H7 (cell line): ENCODE results near the gene AOAH. TPM values are rescaled to one million over a fixed set of nuclear protein-coding genes. Genes with fewer than 3 reads are reported as not detected.
"Not testable (repeated sequence)": the region's sequence is repeated elsewhere in the genome, so short reads cannot be mapped to it uniquely, and the experiment has no call there.

Experiments
- DNase-seq: peaks from one replicate; pipeline ENCODE4 v3.0.0; 2012
- H3K27me3 ChIP-seq: 2 replicates; pipeline ENCODE4 v1.6.0; 2011; ENCODE audit warnings: mild to moderate bottlenecking, low read length; ENCODE audit not compliant: control insufficient read depth, insufficient read depth
- H3K36me3 ChIP-seq: replicated peaks from 2 replicates; pipeline ENCODE4 v1.5.1; 2011; ENCODE audit warnings: low read length; ENCODE audit not compliant: control insufficient read depth, insufficient read depth
- H3K4me3 ChIP-seq: 2 replicates; pipeline ENCODE4 v1.5.1; 2011; ENCODE audit warnings: low read depth, mild to moderate bottlenecking, control low read depth, low read length, moderate library complexity; ENCODE audit not compliant: insufficient read depth
- total RNA-seq: library from RNA; depleted of rRNA; stranded (reverse); fragments of >200 nt; shearing (Covaris generic); gene quantifications from 2 replicates; pipeline ENCODE4 v1.2.3, GENCODE V29; 2014

Gene AOAH
- total RNA-seq, 1 experiment from 2014 or later, result 0.21 TPM

DNA sequence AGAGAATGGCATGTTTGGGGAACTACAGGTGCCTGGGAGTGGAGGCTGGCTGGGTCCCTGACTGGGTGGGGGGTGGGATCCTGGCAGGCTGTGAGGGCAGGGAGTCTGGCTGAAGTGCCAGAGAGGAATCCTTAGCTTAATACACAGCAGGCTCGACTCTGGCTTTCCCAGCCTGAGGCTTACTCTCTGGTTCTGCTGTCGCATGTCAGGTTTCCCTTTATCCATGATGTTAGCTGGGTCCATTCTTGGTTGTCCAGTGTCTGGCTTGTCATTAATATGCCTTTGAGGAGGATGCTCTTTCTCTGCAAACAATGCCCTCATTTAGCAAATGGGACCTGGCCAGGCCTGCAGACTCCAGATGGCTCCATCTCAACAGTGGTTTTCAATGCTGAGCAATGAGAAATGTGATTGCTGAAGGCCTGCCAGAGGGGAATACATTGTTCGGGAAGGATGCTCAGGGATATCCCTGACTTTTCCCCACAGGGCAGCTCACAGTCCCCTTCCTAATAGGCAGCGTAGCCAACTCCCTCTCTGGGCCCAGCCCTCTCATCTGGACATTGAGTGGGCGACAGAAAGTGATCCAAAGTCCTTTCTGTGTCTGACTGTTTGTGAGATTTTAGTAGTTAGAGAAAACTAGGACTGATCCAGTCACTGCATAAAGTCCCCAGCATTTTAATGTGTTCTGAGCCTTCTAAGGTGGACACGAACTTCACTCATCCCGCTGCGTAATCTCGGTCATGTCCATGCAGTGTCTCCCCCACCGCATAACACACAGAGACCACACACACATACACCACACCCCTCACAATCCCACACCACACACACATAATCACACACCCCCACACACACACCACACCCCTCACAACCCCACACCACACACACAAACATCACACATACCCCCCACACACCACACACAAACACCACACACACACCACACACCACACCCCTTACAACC lies 209.7 kb downstream of the AOAH start:
- no peaks in the 10 kb centered on the region for H3K36me3 ChIP-seq
- H3K4me3 ChIP-seq, result no peak overlapping the region
- no peaks in the 10 kb centered on the region for H3K27me3 ChIP-seq
- DNase-seq, result no peak

- Histone ChIP-seq H3K4me3 (no peak overlapping the region), H3K36me3 (no peaks in the 10 kb centered on the region), H3K27me3 (no peaks in the 10 kb centered on the region)
- DNase-seq, result no peak
Observed at GRCh38 chr7:36513393-36513792, 210.9 kb downstream of the AOAH start.

DNA sequence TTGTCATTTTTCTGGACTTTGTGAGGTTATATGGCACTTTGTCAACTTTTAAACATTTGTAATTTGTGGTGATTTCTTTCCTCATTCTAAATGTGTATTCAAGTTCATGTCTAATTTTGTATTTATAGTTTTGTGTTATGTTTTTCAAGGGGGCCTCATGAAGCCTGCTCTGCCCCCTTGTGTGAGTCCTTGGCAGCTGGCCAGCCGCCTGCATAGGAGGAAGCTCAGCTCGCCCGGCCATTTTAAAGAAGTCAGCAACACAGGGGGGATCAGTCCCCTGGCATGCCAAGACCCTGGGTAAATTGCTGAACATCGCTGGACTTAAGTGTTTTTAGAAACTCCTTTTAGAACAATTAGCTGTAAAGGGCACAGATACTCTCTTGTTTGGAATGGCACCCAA lies 211.7 kb downstream of the AOAH start:
- Histone ChIP-seq H3K4me3 (no peak overlapping the region), H3K27me3 (no peaks in the 10 kb centered on the region), H3K36me3 (no peaks in the 10 kb centered on the region)
- DNase-seq, result no peak

- Histone ChIP-seq H3K36me3 (no peaks in the 10 kb centered on the region), H3K4me3 (no peak overlapping the region), H3K27me3 (no peaks in the 10 kb centered on the region)
- DNase-seq, result no peak
Observed at GRCh38 chr7:36509962-36510361, 214.3 kb downstream of the AOAH start.

DNA sequence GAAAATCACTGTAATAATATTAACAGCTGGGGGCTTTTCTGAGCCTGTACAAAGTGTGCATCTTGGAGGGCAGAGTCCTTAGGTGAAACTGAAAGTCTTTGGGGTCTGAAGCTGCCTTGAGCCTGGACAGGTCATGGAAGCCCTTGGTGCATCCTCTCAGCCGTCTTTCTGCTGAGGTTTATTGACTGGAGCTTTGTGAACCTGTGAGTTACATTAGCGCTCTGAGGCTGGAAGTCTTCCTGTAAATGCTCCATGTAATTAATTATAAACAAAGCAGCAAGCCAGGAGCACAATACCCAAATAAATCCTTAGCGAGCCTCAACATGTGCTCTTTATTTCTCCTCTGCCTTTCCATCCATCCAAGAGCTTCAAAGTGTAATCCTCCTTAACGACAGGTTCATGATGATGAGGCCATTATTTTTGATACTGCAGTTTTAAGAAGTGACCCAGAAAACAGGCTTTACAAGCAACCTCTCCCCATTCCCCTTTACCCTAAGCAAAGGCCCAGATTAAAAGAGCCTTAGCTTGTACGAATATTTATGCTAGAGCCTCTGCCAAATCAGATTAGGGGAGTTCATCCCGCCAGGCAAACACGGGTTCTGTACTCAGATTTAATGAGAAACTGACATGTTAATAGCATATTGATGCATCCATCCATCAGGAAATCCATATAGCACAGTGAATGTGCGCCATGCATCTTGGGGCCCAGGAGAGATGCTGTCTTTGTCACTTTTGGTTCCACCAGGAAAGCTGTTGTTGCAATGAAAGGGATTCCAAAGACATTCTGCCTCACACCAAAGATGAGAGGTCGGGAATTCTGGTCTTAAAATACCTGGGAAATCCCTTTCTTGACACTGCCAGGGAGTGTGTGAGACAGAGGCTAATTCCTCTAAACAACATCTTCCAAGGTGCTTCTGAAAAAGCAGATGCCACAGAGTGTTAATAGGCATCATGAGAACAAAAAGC lies 216.5 kb downstream of the AOAH start:
- Histone ChIP-seq H3K36me3 (no peaks in the 10 kb centered on the region), H3K27me3 (no peaks in the 10 kb centered on the region), H3K4me3 (no peak overlapping the region)
- no peak for DNase-seq

- Histone ChIP-seq H3K27me3 (no peaks in the 10 kb centered on the region), H3K4me3 (no peak overlapping the region), H3K36me3 (no peaks in the 10 kb centered on the region)
- DNase-seq, result no peak
Observed at GRCh38 chr7:36506820-36507219, 217.5 kb downstream of the AOAH start.

- H3K4me3 ChIP-seq, result no peak overlapping the region
Observed at GRCh38 chr7:36506130-36506798, 218.0 kb downstream of the AOAH start.

DNA sequence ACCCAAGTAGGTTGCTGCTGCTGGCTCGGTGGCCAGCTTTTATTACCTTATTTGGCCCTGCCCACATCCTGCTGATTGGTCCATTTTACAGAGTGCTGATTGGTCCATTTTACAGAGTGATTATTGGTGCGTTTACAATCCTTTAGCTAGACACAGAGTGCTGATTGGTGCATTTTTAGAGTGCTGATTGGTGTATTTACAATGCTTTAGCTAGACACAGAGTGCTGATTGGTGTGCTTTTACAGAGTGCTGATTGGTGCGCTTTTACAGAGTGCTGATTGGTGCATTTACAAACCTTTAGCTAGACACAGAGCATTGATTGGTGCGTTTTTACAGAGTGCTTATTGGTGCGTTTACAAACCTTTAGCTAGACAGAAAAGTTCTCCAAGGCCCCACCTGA lies 219.7 kb downstream of the AOAH start:
- H3K27me3 ChIP-seq, DNase-seq, H3K36me3 ChIP-seq, H3K4me3 ChIP-seq: not testable (repeated sequence)

More at GRCh38 chr7:36506130-36506798, 218.0 kb downstream of the AOAH start:
- Histone ChIP-seq H3K27me3 (no peaks in the 10 kb centered on the region), H3K36me3 (no peaks in the 10 kb centered on the region)
- no peak for DNase-seq

GRCh38 chr7:36504216-36504615 lies 220.1 kb downstream of the AOAH start:
- H3K4me3 ChIP-seq, H3K36me3 ChIP-seq, H3K27me3 ChIP-seq, DNase-seq: not testable (repeated sequence)

GRCh38 chr7:36497775-36498174 lies 226.5 kb downstream of the AOAH start:
- Histone ChIP-seq H3K36me3 (no peaks in the 10 kb centered on the region), H3K27me3 (no peaks in the 10 kb centered on the region), H3K4me3 (no peak overlapping the region)
- DNase-seq, result no peak

- not testable (repeated sequence) for DNase-seq
Observed at GRCh38 chr7:36497176-36497575, 227.1 kb downstream of the AOAH start.

GRCh38 chr7:36496576-36496975 lies 227.7 kb downstream of the AOAH start:
- no peak for DNase-seq
- no peak overlapping the region for H3K4me3 ChIP-seq
- no peaks in the 10 kb centered on the region for H3K27me3 ChIP-seq
- H3K36me3 ChIP-seq, result no peaks in the 10 kb centered on the region

More at GRCh38 chr7:36497176-36497575, 227.1 kb downstream of the AOAH start:
- not testable (repeated sequence) for H3K36me3 ChIP-seq, H3K4me3 ChIP-seq, H3K27me3 ChIP-seq

- no peak overlapping the region for H3K4me3 ChIP-seq
- no peak for DNase-seq
- H3K27me3 ChIP-seq, result no peaks in the 10 kb centered on the region
- H3K36me3 ChIP-seq, result no peaks in the 10 kb centered on the region
Observed at GRCh38 chr7:36491317-36491716, 233.0 kb downstream of the AOAH start.

GRCh38 chr7:36490419-36490830 lies 233.9 kb downstream of the AOAH start:
- DNase-seq, result no peak
- Histone ChIP-seq H3K4me3 (no peak overlapping the region), H3K27me3 (no peaks in the 10 kb centered on the region), H3K36me3 (no peaks in the 10 kb centered on the region)
